ENCODE measurements around the gene TNFSF4. TPM values are rescaled to one million over a fixed set of nuclear protein-coding genes. Genes with fewer than 3 reads are reported as not detected.

Gene TNFSF4
- total RNA-seq, 1 donor from 2014 or later = 3.3 TPM

DNA sequence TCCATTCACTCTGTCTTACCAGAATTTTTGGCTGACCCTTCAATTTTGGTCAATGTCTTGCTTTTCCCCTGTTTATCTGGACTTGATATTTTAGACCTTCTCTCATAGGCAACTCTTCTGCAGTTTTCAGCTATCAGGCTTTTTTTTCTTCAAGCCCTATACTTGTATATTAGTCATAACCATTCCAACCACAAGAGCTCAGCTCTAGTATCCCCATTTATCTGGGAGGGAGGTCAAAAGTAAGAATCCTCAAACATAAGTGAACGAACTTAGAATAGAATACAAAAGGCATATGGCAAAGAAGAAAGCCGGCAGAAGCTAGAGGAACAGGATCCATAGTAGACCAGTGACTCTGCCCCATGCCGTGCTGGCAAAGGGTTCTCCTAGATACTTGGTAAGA, 45.9 kb upstream of the TNFSF4 start:
- Mint-ChIP-seq H3K27ac (ENCODE audit: unreplicated experiment) (no peak overlapping the region), H3K9me3 (ENCODE audit: unreplicated experiment) (no peaks in the 10 kb centered on the region), H3K4me3 (ENCODE audit: unreplicated experiment) (no peak overlapping the region), H3K36me3 (ENCODE audit: low read depth, unreplicated experiment) (no peaks in the 10 kb centered on the region), H3K4me1 (ENCODE audit: low read depth, unreplicated experiment) (peaks cover 23% of the 10 kb centered on the region), H3K27me3 (ENCODE audit: low read depth, unreplicated experiment) (no peaks in the 10 kb centered on the region)
- H3K79me2 ChIP-seq (ENCODE audit: insufficient read depth, low read length) = no peaks in the 10 kb centered on the region
- TF ChIP-seq, protein P1, sequence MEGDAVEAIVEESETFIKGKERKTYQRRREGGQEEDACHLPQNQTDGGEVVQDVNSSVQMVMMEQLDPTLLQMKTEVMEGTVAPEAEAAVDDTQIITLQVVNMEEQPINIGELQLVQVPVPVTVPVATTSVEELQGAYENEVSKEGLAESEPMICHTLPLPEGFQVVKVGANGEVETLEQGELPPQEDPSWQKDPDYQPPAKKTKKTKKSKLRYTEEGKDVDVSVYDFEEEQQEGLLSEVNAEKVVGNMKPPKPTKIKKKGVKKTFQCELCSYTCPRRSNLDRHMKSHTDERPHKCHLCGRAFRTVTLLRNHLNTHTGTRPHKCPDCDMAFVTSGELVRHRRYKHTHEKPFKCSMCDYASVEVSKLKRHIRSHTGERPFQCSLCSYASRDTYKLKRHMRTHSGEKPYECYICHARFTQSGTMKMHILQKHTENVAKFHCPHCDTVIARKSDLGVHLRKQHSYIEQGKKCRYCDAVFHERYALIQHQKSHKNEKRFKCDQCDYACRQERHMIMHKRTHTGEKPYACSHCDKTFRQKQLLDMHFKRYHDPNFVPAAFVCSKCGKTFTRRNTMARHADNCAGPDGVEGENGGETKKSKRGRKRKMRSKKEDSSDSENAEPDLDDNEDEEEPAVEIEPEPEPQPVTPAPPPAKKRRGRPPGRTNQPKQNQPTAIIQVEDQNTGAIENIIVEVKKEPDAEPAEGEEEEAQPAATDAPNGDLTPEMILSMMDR (IDR thresholded peaks at IDR 0.05; ENCODE audit: insufficient read depth, low read depth, low read length) = no peak
- TF ChIP-seq EZH2 (IDR thresholded peaks at IDR 0.05; ENCODE audit: insufficient read depth, low read length) = no peak
- no peaks in the 10 kb centered on the region for H3K27me3 ChIP-seq (ENCODE audit: insufficient read depth, low read length)
- H3K4me2 ChIP-seq (ENCODE audit: low read length) = no peak overlapping the region
- no peaks in the 10 kb centered on the region for H4K20me1 ChIP-seq (ENCODE audit: insufficient read depth, low read length)
- no peak overlapping the region for H2AFZ ChIP-seq (ENCODE audit: low read depth, low read length)
- H3K36me3 ChIP-seq (ENCODE audit: insufficient read depth, low read length) = no peaks in the 10 kb centered on the region
- DNase-seq (ENCODE audit: low read depth) = peak; percentile 79
- H3K27ac ChIP-seq (ENCODE audit: low read depth, low read length) = no peak overlapping the region
- no peak overlapping the region for H3K4me3 ChIP-seq (ENCODE audit: insufficient read depth, low read depth, low read length)
- FAIRE-seq = no peak
- peaks cover 5% of the 10 kb centered on the region for H3K4me1 ChIP-seq (ENCODE audit: insufficient read depth, low read length)
- no peaks in the 10 kb centered on the region for H3K9me3 ChIP-seq (ENCODE audit: insufficient read depth, low read depth, low read length)
- no peak overlapping the region for H3K9ac ChIP-seq (ENCODE audit: low read length)

DNA sequence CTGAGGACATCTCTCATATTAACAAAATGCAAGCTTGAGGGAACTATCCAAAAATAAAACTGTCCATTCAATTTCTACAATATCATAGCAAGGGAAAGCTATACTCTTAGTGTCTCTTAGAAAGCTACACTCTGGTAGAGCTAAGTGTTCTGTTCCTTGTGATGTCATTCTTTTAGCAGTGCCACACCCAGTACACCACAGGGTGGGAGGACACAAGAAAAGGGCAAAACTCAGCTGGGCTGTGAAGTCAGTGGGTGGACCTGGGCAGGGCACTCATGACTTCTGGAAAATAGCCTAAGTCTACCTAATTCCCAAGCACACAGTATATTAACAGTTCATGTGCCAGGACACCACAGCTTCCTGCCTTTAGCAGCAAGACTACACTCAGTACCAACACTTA, 42.2 kb upstream of the TNFSF4 start:
- Histone ChIP-seq H3K36me3 (ENCODE audit: insufficient read depth, low read length) (no peaks in the 10 kb centered on the region), H3K27me3 (ENCODE audit: insufficient read depth, low read length) (no peaks in the 10 kb centered on the region), H3K4me1 (ENCODE audit: insufficient read depth, low read length) (no peaks in the 10 kb centered on the region), H3K4me3 (ENCODE audit: insufficient read depth, low read depth, low read length) (no peak overlapping the region), H3K79me2 (ENCODE audit: insufficient read depth, low read length) (no peaks in the 10 kb centered on the region), H3K9ac (ENCODE audit: low read length) (no peak overlapping the region), H4K20me1 (ENCODE audit: insufficient read depth, low read length) (no peaks in the 10 kb centered on the region), H3K4me2 (ENCODE audit: low read length) (no peak overlapping the region), H3K9me3 (ENCODE audit: insufficient read depth, low read depth, low read length) (no peaks in the 10 kb centered on the region), H3K27ac (ENCODE audit: low read depth, low read length) (no peak overlapping the region), H2AFZ (ENCODE audit: low read depth, low read length) (no peak overlapping the region)
- peak; percentile 37 for DNase-seq (ENCODE audit: low read depth)
- Mint-ChIP-seq H3K4me1 (ENCODE audit: low read depth, unreplicated experiment) (peaks cover 15% of the 10 kb centered on the region), H3K27ac (ENCODE audit: unreplicated experiment) (no peak overlapping the region), H3K4me3 (ENCODE audit: unreplicated experiment) (no peak overlapping the region), H3K36me3 (ENCODE audit: low read depth, unreplicated experiment) (no peaks in the 10 kb centered on the region), H3K9me3 (ENCODE audit: unreplicated experiment) (no peaks in the 10 kb centered on the region), H3K27me3 (ENCODE audit: low read depth, unreplicated experiment) (no peaks in the 10 kb centered on the region)
- TF ChIP-seq EZH2 (IDR thresholded peaks at IDR 0.05; ENCODE audit: insufficient read depth, low read length) = no peak
- TF ChIP-seq, protein P1 (IDR thresholded peaks at IDR 0.05; ENCODE audit: insufficient read depth, low read depth, low read length) = no peak
- no peak for FAIRE-seq

DNA sequence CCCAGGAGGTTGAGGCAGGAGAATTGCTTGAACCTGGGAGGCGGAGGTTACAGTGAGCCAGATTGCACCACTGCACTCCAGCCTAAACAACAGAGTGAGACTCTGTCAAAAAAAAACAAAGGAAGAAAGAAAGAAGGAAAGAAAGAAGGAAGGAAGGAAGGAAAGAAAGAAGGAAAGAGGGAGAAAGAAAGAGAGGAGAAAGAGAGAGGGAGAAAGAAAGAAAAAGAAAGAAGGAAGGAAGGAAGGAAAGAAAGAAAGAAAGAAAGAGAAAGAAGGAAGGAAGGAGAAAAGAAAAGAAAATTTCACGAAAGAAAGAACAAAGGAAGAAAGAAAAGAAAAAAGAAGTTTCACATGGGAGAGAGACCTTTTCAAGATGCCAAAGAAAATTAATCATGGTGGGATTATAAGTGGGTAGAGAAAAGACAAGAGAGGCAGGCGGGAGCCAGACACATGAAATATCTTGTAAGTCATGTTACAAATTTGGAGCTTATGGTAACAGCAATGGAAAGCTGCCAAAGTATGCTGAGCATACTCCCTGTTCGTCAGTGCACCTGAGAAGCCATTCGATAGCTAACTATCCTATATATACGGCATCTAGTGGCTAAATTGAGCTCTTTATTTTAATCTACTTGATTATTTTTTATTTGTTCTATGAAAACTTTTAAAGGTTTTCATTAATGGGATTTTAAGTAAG, 41.3 kb upstream of the TNFSF4 start:
- H3K27ac Mint-ChIP-seq (ENCODE audit: unreplicated experiment) = no peak overlapping the region
- H3K9ac ChIP-seq (ENCODE audit: low read length) = no peak overlapping the region
- H3K27me3 ChIP-seq (ENCODE audit: insufficient read depth, low read length) = no peaks in the 10 kb centered on the region
- no peak overlapping the region for H3K4me3 Mint-ChIP-seq (ENCODE audit: unreplicated experiment)
- no peak overlapping the region for H2AFZ ChIP-seq (ENCODE audit: low read depth, low read length)
- no peaks in the 10 kb centered on the region for H3K79me2 ChIP-seq (ENCODE audit: insufficient read depth, low read length)
- H3K36me3 Mint-ChIP-seq (ENCODE audit: low read depth, unreplicated experiment) = no peaks in the 10 kb centered on the region
- no peak overlapping the region for H3K27ac ChIP-seq (ENCODE audit: low read depth, low read length)
- FAIRE-seq = no peak
- TF ChIP-seq EZH2 (IDR thresholded peaks at IDR 0.05; ENCODE audit: insufficient read depth, low read length) = no peak
- TF ChIP-seq, protein P1 (IDR thresholded peaks at IDR 0.05; ENCODE audit: insufficient read depth, low read depth, low read length) = no peak
- peaks cover 9% of the 10 kb centered on the region for H3K4me1 Mint-ChIP-seq (ENCODE audit: low read depth, unreplicated experiment)
- no peak for DNase-seq (ENCODE audit: low read depth)
- no peaks in the 10 kb centered on the region for H3K4me1 ChIP-seq (ENCODE audit: insufficient read depth, low read length)
- H3K4me2 ChIP-seq (ENCODE audit: low read length) = no peak overlapping the region
- H3K27me3 Mint-ChIP-seq (ENCODE audit: low read depth, unreplicated experiment) = no peaks in the 10 kb centered on the region
- no peaks in the 10 kb centered on the region for H4K20me1 ChIP-seq (ENCODE audit: insufficient read depth, low read length)
- no peaks in the 10 kb centered on the region for H3K36me3 ChIP-seq (ENCODE audit: insufficient read depth, low read length)
- peaks cover 6% of the 10 kb centered on the region for H3K9me3 Mint-ChIP-seq (ENCODE audit: unreplicated experiment)
- no peaks in the 10 kb centered on the region for H3K9me3 ChIP-seq (ENCODE audit: insufficient read depth, low read depth, low read length)
- H3K4me3 ChIP-seq (ENCODE audit: insufficient read depth, low read depth, low read length) = no peak overlapping the region
